Esophagus squamous epithelium (tissue), 4 donors: Measurements from ENCODE around the gene WFDC9.

ENCODE experiments used
- CTCF ChIP-seq, 6 experiments: fragments of 450-650 bp in 4 of 6; fragments of 200-600 bp in 2 of 6; sonication (generic) in 2 of 6; IDR thresholded peaks; one replicate each; pipeline ENCODE4 v1.5.1; 2016 to 2019; ENCODE audit warnings: antibody characterized with exemption in 6 of 6, mild to moderate bottlenecking in 4 of 6, moderate library complexity in 4 of 6
- POLR2A ChIP-seq, 4 donors: fragments of 450-650 bp; IDR thresholded peaks; one replicate each; pipeline ENCODE4 v1.6.1; 2017; ENCODE audit warnings: antibody characterized with exemption in 4 of 4, mild to moderate bottlenecking in 4 of 4, moderate library complexity in 3 of 4

DNA sequence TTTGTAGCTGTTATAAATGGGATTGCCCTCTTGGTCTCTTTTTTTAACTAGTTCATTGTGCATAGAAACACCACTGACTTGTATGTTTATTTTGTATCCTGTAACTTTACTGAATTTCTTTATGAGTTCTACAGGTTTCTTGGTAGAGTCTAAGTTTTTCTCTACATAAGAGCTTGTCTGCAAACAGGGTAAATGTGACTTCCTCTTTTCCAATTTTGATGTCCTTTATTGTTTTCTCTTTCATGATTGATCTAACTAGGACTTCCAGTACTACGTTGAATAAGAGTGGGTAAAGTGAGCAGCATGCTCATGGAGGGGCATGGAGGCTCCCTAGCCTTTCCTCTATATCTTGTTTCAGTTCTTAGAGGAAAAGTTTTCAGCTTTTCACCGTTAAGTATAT, 4.5 kb downstream of the WFDC9 start:
- no peak for TF ChIP-seq POLR2A (IDR thresholded peaks at IDR 0.05)
- no peak for TF ChIP-seq CTCF (IDR thresholded peaks at IDR 0.05)
